Measurements from ENCODE around the gene INS. TPM values are rescaled to one million over a fixed set of nuclear protein-coding genes. Genes with fewer than 3 reads are reported as not detected.

The INS gene
- total and polyA plus RNA-seq, 2 of the 13 experiments (the other 11 are each of a cell fraction or from before 2014, with no cell fraction given): not detected

GRCh38 chr11:2135648-2136201, 25.3 kb downstream of the INS start:
- in situ Hi-C loops (cut with HindIII; ENCODE audit: extremely low pct_ligation_motif_present, low pct_unique_long_range_greater_than_20kb): no loop called here
- TF ChIP-seq CSRNP1 (CRISPR knock-in tag; IDR thresholded peaks at IDR 0.05): peak; percentile 6; the same call in 1 of the 2 replicates
- TF ChIP-seq JARID2 (CRISPR knock-in tag; IDR thresholded peaks at IDR 0.05; ENCODE audit: insufficient replicate concordance): no peak
- no peak for TF ChIP-seq ZFAT (CRISPR knock-in tag; conservative IDR thresholded peaks at IDR 0.05)
- TF ChIP-seq CHCHD3 (CRISPR knock-in tag; IDR thresholded peaks at IDR 0.05): no peak
- no peak for TF ChIP-seq ZMYM4 (CRISPR knock-in tag; IDR thresholded peaks at IDR 0.05)
- TF ChIP-seq ZNF441 (CRISPR knock-in tag; IDR thresholded peaks at IDR 0.05; ENCODE audit: borderline replicate concordance): 0 out of 2 replicates have a peak, but pooled peaks have one; percentile 43
- TF ChIP-seq ZBTB14 (CRISPR knock-in tag; IDR thresholded peaks at IDR 0.05): no peak
- TF ChIP-seq GRHL1 (CRISPR knock-in tag; conservative IDR thresholded peaks at IDR 0.05): no peak
- 0 out of 2 replicates have a peak, but pooled peaks have one; percentile 33 for TF ChIP-seq ZNF160 (CRISPR knock-in tag; IDR thresholded peaks at IDR 0.05)
- TF ChIP-seq, protein P1, sequence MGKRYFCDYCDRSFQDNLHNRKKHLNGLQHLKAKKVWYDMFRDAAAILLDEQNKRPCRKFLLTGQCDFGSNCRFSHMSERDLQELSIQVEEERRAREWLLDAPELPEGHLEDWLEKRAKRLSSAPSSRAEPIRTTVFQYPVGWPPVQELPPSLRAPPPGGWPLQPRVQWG (CRISPR knock-in tag; IDR thresholded peaks at IDR 0.05; ENCODE audit: borderline replicate concordance, low read depth): no peak
- TF ChIP-seq RFXAP (CRISPR knock-in tag; IDR thresholded peaks at IDR 0.05; ENCODE audit: borderline replicate concordance): no peak; the same call in none of the 2 replicates
- no peak for TF ChIP-seq ZNF367 (CRISPR knock-in tag; IDR thresholded peaks at IDR 0.05; ENCODE audit: borderline replicate concordance)
- no peak for TF ChIP-seq CEBPB (IDR thresholded peaks at IDR 0.05; ENCODE audit: borderline replicate concordance, low read depth, low read length)
- TF ChIP-seq, protein P2, sequence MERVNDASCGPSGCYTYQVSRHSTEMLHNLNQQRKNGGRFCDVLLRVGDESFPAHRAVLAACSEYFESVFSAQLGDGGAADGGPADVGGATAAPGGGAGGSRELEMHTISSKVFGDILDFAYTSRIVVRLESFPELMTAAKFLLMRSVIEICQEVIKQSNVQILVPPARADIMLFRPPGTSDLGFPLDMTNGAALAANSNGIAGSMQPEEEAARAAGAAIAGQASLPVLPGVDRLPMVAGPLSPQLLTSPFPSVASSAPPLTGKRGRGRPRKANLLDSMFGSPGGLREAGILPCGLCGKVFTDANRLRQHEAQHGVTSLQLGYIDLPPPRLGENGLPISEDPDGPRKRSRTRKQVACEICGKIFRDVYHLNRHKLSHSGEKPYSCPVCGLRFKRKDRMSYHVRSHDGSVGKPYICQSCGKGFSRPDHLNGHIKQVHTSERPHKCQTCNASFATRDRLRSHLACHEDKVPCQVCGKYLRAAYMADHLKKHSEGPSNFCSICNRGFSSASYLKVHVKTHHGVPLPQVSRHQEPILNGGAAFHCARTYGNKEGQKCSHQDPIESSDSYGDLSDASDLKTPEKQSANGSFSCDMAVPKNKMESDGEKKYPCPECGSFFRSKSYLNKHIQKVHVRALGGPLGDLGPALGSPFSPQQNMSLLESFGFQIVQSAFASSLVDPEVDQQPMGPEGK (CRISPR knock-in tag; IDR thresholded peaks at IDR 0.05): peak; percentile 74
- TF ChIP-seq TBX3 (IDR thresholded peaks at IDR 0.05; ENCODE audit: borderline replicate concordance): no peak

More at GRCh38 chr11:2135648-2136201, 25.3 kb downstream of the INS start:
- intact Hi-C loops (cut with micrococcal nuclease; ENCODE audit: unreplicated experiment): no loop called here
- no peaks in the 10 kb centered on the region for H3K9me3 ChIP-seq (ENCODE audit: low read length)
- H3K4me3 ChIP-seq (replicated peaks in 1 of 3; ENCODE audit: insufficient read depth in 1 of 3, low read depth in 2 of 3, low read length in 3 of 3): peak overlapping the region; percentile 72 to 84 (median 80); a peak in 5 of 6 replicates
- FAIRE-seq: no peak
- H3K27me3 ChIP-seq (ENCODE audit: control insufficient read depth in 1 of 2, insufficient read depth in 2 of 2, low read length in 2 of 2): peaks cover 0 to 10% of the 10 kb centered on the region in 2 experiments; a peak in 2 of 5 replicates
- peak overlapping the region; percentile 72; the same call in 1 of the 2 replicates for H3K9ac ChIP-seq (ENCODE audit: insufficient read depth, low read depth, low read length)
- no TSS peak for BruUV-seq (replicated peaks)
- ChIA-PET POLR2A (interaction anchor here (0.5 to 6.5 kb wide), 8 partner anchors 15 to 188 kb away, joined by 3 to 39 read pairs (median 6); partner anchors contain the start of gene MRPL23), CTCF (ENCODE audit: low intra/inter-chr PET ratio, low total read pairs) (no interaction called here)
- H3K79me2 ChIP-seq (ENCODE audit: insufficient read depth, low read length): peaks cover 17% of the 10 kb centered on the region
- H2AFZ ChIP-seq (ENCODE audit: low read length): no peak overlapping the region
- peaks cover 24 to 47% of the 10 kb centered on the region in 2 experiments; a peak in 4 of 5 replicates for H3K36me3 ChIP-seq (replicated peaks in 1 of 2; ENCODE audit: control insufficient read depth in 1 of 2, insufficient read depth in 2 of 2, low read length in 2 of 2)
- peak overlapping the region; percentile 75 for H3K4me2 ChIP-seq (ENCODE audit: low read depth, low read length)
- ATAC-seq: no peak
- H3K27ac ChIP-seq (ENCODE audit: extremely low read length, insufficient read depth, low read length): peak overlapping the region; percentile 80
- WGBS (ENCODE audit: low lambda C conversion rate): 70% methylated on average over 10 of the region's 14 CpGs
- no peak for DNase-seq (ENCODE audit: low spot score)
- peaks cover 34% of the 10 kb centered on the region for H3K4me1 ChIP-seq (ENCODE audit: insufficient read depth, low read length)
- H4K20me1 ChIP-seq (ENCODE audit: insufficient read depth, low read length): peaks cover 70% of the 10 kb centered on the region

Measured in HepG2 (cell line).